NCI-H1417 (cell line): ENCODE data around the gene DCT.
"Not testable (repeated sequence)": the region's sequence is repeated elsewhere in the genome, so short reads cannot be mapped to it uniquely, and the experiment has no call there.

Source experiments
- DNase-seq, 3 experiments: peaks; one replicate each; lab custom pipeline; 2025; lab: John Stamatoyannopoulos, UW

The DCT gene

GRCh38 chr13:94479616-94480015 is at the start of gene DCT:
DCT (minus strand) TSS chr13:94479682; CDS start chr13:94479255, 427 bp downstream.
- DNase-seq = peak in 2 of 3 experiments; percentile 54 to 87

- DNase-seq = not testable (repeated sequence)
Measured at GRCh38 chr13:94526956-94527355, 47.5 kb upstream of the DCT start.

- DNase-seq = no peak
Measured at GRCh38 chr13:94525781-94526180, 46.3 kb upstream of the DCT start.

GRCh38 chr13:94524407-94524806 is 44.9 kb upstream of the DCT start:
- DNase-seq = no peak

GRCh38 chr13:94520001-94520400 is 40.5 kb upstream of the DCT start:
- no peak for DNase-seq

GRCh38 chr13:94516456-94516855 is 37.0 kb upstream of the DCT start:
- DNase-seq = no peak

- DNase-seq = no peak
Measured at GRCh38 chr13:94515911-94516310, 36.4 kb upstream of the DCT start.

GRCh38 chr13:94515374-94515773 is 35.9 kb upstream of the DCT start:
- DNase-seq = peak in 1 of 3 experiments; percentile 23

GRCh38 chr13:94513026-94513425 is 33.5 kb upstream of the DCT start:
- DNase-seq = no peak

GRCh38 chr13:94505730-94506129 is 26.2 kb upstream of the DCT start:
- no peak for DNase-seq

- peak in 1 of 3 experiments; percentile 31 for DNase-seq
Measured at GRCh38 chr13:94503851-94504250, 24.4 kb upstream of the DCT start.

GRCh38 chr13:94498831-94499230 is 19.3 kb upstream of the DCT start:
- not testable (repeated sequence) for DNase-seq

- DNase-seq = no peak
Measured at GRCh38 chr13:94495806-94496205, 16.3 kb upstream of the DCT start.

- DNase-seq = peak in 2 of 3 experiments; percentile 27 to 76
Measured at GRCh38 chr13:94494026-94494425, 14.5 kb upstream of the DCT start.

GRCh38 chr13:94487043-94487442 is 7.6 kb upstream of the DCT start:
- no peak for DNase-seq

GRCh38 chr13:94483970-94484369 is 4.5 kb upstream of the DCT start:
- no peak for DNase-seq

GRCh38 chr13:94481941-94482340 is 2.5 kb upstream of the DCT start:
- DNase-seq = no peak

- DNase-seq = peak in 1 of 3 experiments; percentile 22
Measured at GRCh38 chr13:94480672-94481145, 1.2 kb upstream of the DCT start.

- DNase-seq = no peak
Measured at GRCh38 chr13:94478913-94479312, 569 bp downstream of the DCT start.

GRCh38 chr13:94470126-94470525 is 9.4 kb downstream of the DCT start:
- DNase-seq = no peak

- no peak for DNase-seq
Measured at GRCh38 chr13:94464771-94465170, 14.7 kb downstream of the DCT start.

GRCh38 chr13:94462670-94463069 is 16.8 kb downstream of the DCT start:
- no peak for DNase-seq

- no peak for DNase-seq
Measured at GRCh38 chr13:94459116-94459515, 20.4 kb downstream of the DCT start.

GRCh38 chr13:94455414-94455813 is 24.1 kb downstream of the DCT start:
- DNase-seq = no peak

GRCh38 chr13:94454906-94455305 is 24.6 kb downstream of the DCT start:
- no peak for DNase-seq
